Activated CD4-positive, alpha-beta T cell treated with anti-CD3 and anti-CD28 coated beads, Interleukin-2, amount 10 ng/mL, durations not matched to agents 7 days and 5 days (primary cell): ENCODE results near the gene DHRS12. TPM values are rescaled to one million over a fixed set of nuclear protein-coding genes. Genes with fewer than 3 reads are reported as not detected.

Experiments
- CTCF ChIA-PET: fragments of 350-600 bp; sonication (Branson Sonifier 250); formaldehyde crosslinking; loops from one replicate; lab custom pipeline; 2021; ENCODE audit warnings: antibody characterized with exemption; lab: Charles Lee
- POLR2A ChIA-PET: fragments of 350-600 bp; sonication (Branson Sonifier 250); formaldehyde crosslinking; loops from one replicate; lab custom pipeline; 2021; ENCODE audit warnings: antibody characterized with exemption; lab: Charles Lee
- DNase-seq: peaks from one replicate; pipeline ENCODE4 v3.0.0-alpha.2; 2020
- H3K27ac Mint-ChIP-seq: one replicate; pipeline ENCODE4 v1.8.0; 2021; ENCODE audit warnings: mild to moderate bottlenecking, moderate library complexity, mixed read lengths
- H3K27me3 Mint-ChIP-seq: one replicate; pipeline ENCODE4 v1.8.0; 2021; ENCODE audit warnings: mixed read lengths
- H3K36me3 Mint-ChIP-seq: one replicate; pipeline ENCODE4 v1.8.0; 2021; ENCODE audit warnings: low read depth, mixed read lengths
- H3K4me1 Mint-ChIP-seq: one replicate; pipeline ENCODE4 v1.8.0; 2021; ENCODE audit warnings: mixed read lengths
- H3K4me3 Mint-ChIP-seq: one replicate; pipeline ENCODE4 v1.8.0; 2021; ENCODE audit warnings: mild to moderate bottlenecking, moderate library complexity, mixed read lengths
- H3K9me3 Mint-ChIP-seq: one replicate; pipeline ENCODE4 v1.8.0; 2021; ENCODE audit warnings: mixed read lengths
- total RNA-seq, 2 experiments: library from RNA; stranded (reverse); gene quantifications; one replicate each; pipeline ENCODE4 v1.2.3, GENCODE V29; 2021

The DHRS12 gene
- total RNA-seq, 2 experiments from 2014 or later, result 9.5 to 9.7 TPM

- POLR2A ChIA-PET, result interaction anchor here (0.6 to 1.0 kb wide), 2 partner anchors 14 to 319 kb away, joined by 3 to 4 read pairs; partner anchors contain the start of gene INTS6
- Mint-ChIP-seq H3K9me3 (no peaks in the 10 kb centered on the region), H3K27me3 (no peaks in the 10 kb centered on the region), H3K36me3 (no peaks in the 10 kb centered on the region), H3K27ac (no peak overlapping the region), H3K4me1 (no peaks in the 10 kb centered on the region), H3K4me3 (no peak overlapping the region)
- no peak for DNase-seq
- CTCF ChIA-PET, result interaction anchor here (0.6 to 2.0 kb wide), 5 partner anchors 10 to 351 kb away, joined by 3 to 6 read pairs (median 3); no protein-coding TSS in a partner anchor
These were observed 32.4 kb downstream of the DHRS12 start for GRCh38 chr13:51771418-51772104.

- H3K27me3 Mint-ChIP-seq, result no peaks in the 10 kb centered on the region
- H3K9me3 Mint-ChIP-seq, result no peaks in the 10 kb centered on the region
- ChIA-PET CTCF (interaction anchor here (0.6 to 2.0 kb wide), 6 partner anchors 9 to 350 kb away, joined by 3 to 6 read pairs (median 3); no protein-coding TSS in a partner anchor), POLR2A (no interaction called here)
- no peaks in the 10 kb centered on the region for H3K36me3 Mint-ChIP-seq
- H3K4me3 Mint-ChIP-seq, result no peak overlapping the region
- no peak for DNase-seq
- H3K4me1 Mint-ChIP-seq, result peaks cover under 1% of the 10 kb centered on the region
- no peak overlapping the region for H3K27ac Mint-ChIP-seq
These were observed 33.1 kb downstream of the DHRS12 start for GRCh38 chr13:51770681-51771417.

- no peak for DNase-seq
- Mint-ChIP-seq H3K4me3 (no peak overlapping the region), H3K27ac (no peak overlapping the region), H3K27me3 (no peaks in the 10 kb centered on the region), H3K4me1 (peaks cover 6% of the 10 kb centered on the region), H3K36me3 (no peaks in the 10 kb centered on the region), H3K9me3 (no peaks in the 10 kb centered on the region)
- ChIA-PET POLR2A (no interaction called here), CTCF (interaction anchor here (1.2 to 2.2 kb wide), 2 partner anchors 10 to 16 kb away, joined by 4 to 5 read pairs; no protein-coding TSS in a partner anchor)
These were observed 33.8 kb downstream of the DHRS12 start for GRCh38 chr13:51770160-51770559.

- no peak overlapping the region for H3K27ac Mint-ChIP-seq
- ChIA-PET POLR2A (no interaction called here), CTCF (interaction anchor here (0.6 to 2.2 kb wide), 3 partner anchors 10 to 187 kb away, joined by 3 to 5 read pairs (median 4); no protein-coding TSS in a partner anchor)
- H3K36me3 Mint-ChIP-seq, result peaks cover 2% of the 10 kb centered on the region
- H3K9me3 Mint-ChIP-seq, result no peaks in the 10 kb centered on the region
- no peak overlapping the region for H3K4me3 Mint-ChIP-seq
- DNase-seq, result no peak
- peaks cover 12% of the 10 kb centered on the region for H3K4me1 Mint-ChIP-seq
- H3K27me3 Mint-ChIP-seq, result no peaks in the 10 kb centered on the region
These were observed 34.4 kb downstream of the DHRS12 start for GRCh38 chr13:51769455-51770127.

GRCh38 chr13:51768976-51769375 is 35.0 kb downstream of the DHRS12 start:
- no peak for DNase-seq
- CTCF ChIA-PET, result interaction anchor here (0.6 to 2.2 kb wide), 2 partner anchors 11 to 186 kb away, joined by 3 to 5 read pairs; no protein-coding TSS in a partner anchor
- Mint-ChIP-seq H3K36me3 (peaks cover 5% of the 10 kb centered on the region), H3K27ac (no peak overlapping the region), H3K9me3 (no peaks in the 10 kb centered on the region), H3K4me1 (peaks cover 17% of the 10 kb centered on the region), H3K4me3 (no peak overlapping the region), H3K27me3 (no peaks in the 10 kb centered on the region)
- POLR2A ChIA-PET, result no interaction called here

- POLR2A ChIA-PET, result no interaction called here
- H3K4me1 Mint-ChIP-seq, result peaks cover 21% of the 10 kb centered on the region
- H3K9me3 Mint-ChIP-seq, result no peaks in the 10 kb centered on the region
- CTCF ChIA-PET, result interaction anchor here (2.2 kb wide), 1 partner anchor 12 kb away, joined by 5 read pairs; no protein-coding TSS in a partner anchor
- H3K4me3 Mint-ChIP-seq, result no peak overlapping the region
- peaks cover 5% of the 10 kb centered on the region for H3K36me3 Mint-ChIP-seq
- no peaks in the 10 kb centered on the region for H3K27me3 Mint-ChIP-seq
- DNase-seq, result no peak
- no peak overlapping the region for H3K27ac Mint-ChIP-seq
These were observed 35.5 kb downstream of the DHRS12 start for GRCh38 chr13:51768378-51768921.

GRCh38 chr13:51767100-51767499 is 36.9 kb downstream of the DHRS12 start:
- Mint-ChIP-seq H3K4me1 (peaks cover 28% of the 10 kb centered on the region), H3K27me3 (no peaks in the 10 kb centered on the region), H3K9me3 (no peaks in the 10 kb centered on the region), H3K27ac (no peak overlapping the region), H3K4me3 (no peak overlapping the region), H3K36me3 (peaks cover 12% of the 10 kb centered on the region)
- DNase-seq, result no peak
- ChIA-PET CTCF (interaction anchor here (0.6 to 1.1 kb wide), 2 partner anchors 309 to 322 kb away, joined by 4 read pairs; no protein-coding TSS in a partner anchor), POLR2A (no interaction called here)

GRCh38 chr13:51765142-51765515 is 38.8 kb downstream of the DHRS12 start:
- DNase-seq, result no peak
- Mint-ChIP-seq H3K4me1 (peaks cover 28% of the 10 kb centered on the region), H3K36me3 (peaks cover 12% of the 10 kb centered on the region), H3K27ac (peak overlapping the region; percentile 92), H3K4me3 (peak overlapping the region; percentile 66), H3K9me3 (no peaks in the 10 kb centered on the region), H3K27me3 (no peaks in the 10 kb centered on the region)
- POLR2A ChIA-PET, result interaction anchor here (1.5 kb wide), 1 partner anchor 312 kb away, joined by 8 read pairs; the partner anchor contains the start of gene INTS6
- CTCF ChIA-PET, result interaction anchor here (1.1 to 1.8 kb wide), 3 partner anchors 10 to 68 kb away, joined by 3 to 5 read pairs (median 4); no protein-coding TSS in a partner anchor

- peak overlapping the region; percentile 66 for H3K4me3 Mint-ChIP-seq
- peaks cover 14% of the 10 kb centered on the region for H3K36me3 Mint-ChIP-seq
- POLR2A ChIA-PET, result interaction anchor here (1.5 kb wide), 1 partner anchor 311 kb away, joined by 8 read pairs; the partner anchor contains the start of gene INTS6
- peak overlapping the region; percentile 92 for H3K27ac Mint-ChIP-seq
- no peaks in the 10 kb centered on the region for H3K27me3 Mint-ChIP-seq
- CTCF ChIA-PET, result interaction anchor here (0.5 to 1.8 kb wide), 5 partner anchors 9 to 384 kb away, joined by 3 to 5 read pairs (median 4); no protein-coding TSS in a partner anchor
- H3K9me3 Mint-ChIP-seq, result no peaks in the 10 kb centered on the region
- DNase-seq, result peak; percentile 45
- H3K4me1 Mint-ChIP-seq, result peaks cover 28% of the 10 kb centered on the region
These were observed 39.5 kb downstream of the DHRS12 start for GRCh38 chr13:51764184-51765141.

- no peak for DNase-seq
- Mint-ChIP-seq H3K36me3 (peaks cover 15% of the 10 kb centered on the region), H3K27me3 (no peaks in the 10 kb centered on the region), H3K9me3 (no peaks in the 10 kb centered on the region), H3K4me3 (no peak overlapping the region), H3K27ac (peak overlapping the region; percentile 36), H3K4me1 (peaks cover 28% of the 10 kb centered on the region)
- ChIA-PET POLR2A (interaction anchor here (1.5 kb wide), 1 partner anchor 311 kb away, joined by 8 read pairs; the partner anchor contains the start of gene INTS6), CTCF (interaction anchor here (1.8 kb wide), 2 partner anchors 67 to 383 kb away, joined by 4 read pairs; no protein-coding TSS in a partner anchor)
These were observed 40.5 kb downstream of the DHRS12 start for GRCh38 chr13:51763486-51763885.
